GM19438 (cell line): ENCODE results near the gene CALR3.
"Not testable (repeated sequence)": the region's sequence is repeated elsewhere in the genome, so short reads cannot be mapped to it uniquely, and the experiment has no call there.

ENCODE experiments used
- ATAC-seq: cut with Tn5 transposase; IDR thresholded peaks from one replicate; pipeline ENCODE4 v1.9.1; 2021; ENCODE audit warnings: low read depth; ENCODE audit not compliant: unreplicated experiment

The CALR3 gene

GRCh38 chr19:16458391-16459341 is 37.3 kb downstream of the CALR3 start:
- ATAC-seq: no peak

DNA sequence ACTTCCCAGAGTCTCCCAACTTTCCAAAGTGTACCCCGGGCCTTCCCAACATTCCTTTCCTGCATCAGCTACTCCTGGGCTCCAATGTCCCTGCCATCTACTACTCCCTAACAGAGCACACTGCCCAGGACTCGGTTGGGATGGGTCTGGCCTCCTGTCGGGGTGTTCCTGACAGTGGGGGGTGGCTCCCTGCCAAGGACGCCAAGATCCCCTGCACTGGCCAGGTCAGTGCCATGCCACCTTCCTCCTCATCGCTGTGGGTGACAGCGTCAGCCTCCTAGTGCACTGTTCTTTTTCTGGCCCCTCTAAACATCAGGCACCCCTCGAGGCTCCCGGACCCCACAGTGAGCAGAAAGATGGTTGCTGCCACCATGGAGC is 38.0 kb downstream of the CALR3 start:
- no peak for ATAC-seq

DNA sequence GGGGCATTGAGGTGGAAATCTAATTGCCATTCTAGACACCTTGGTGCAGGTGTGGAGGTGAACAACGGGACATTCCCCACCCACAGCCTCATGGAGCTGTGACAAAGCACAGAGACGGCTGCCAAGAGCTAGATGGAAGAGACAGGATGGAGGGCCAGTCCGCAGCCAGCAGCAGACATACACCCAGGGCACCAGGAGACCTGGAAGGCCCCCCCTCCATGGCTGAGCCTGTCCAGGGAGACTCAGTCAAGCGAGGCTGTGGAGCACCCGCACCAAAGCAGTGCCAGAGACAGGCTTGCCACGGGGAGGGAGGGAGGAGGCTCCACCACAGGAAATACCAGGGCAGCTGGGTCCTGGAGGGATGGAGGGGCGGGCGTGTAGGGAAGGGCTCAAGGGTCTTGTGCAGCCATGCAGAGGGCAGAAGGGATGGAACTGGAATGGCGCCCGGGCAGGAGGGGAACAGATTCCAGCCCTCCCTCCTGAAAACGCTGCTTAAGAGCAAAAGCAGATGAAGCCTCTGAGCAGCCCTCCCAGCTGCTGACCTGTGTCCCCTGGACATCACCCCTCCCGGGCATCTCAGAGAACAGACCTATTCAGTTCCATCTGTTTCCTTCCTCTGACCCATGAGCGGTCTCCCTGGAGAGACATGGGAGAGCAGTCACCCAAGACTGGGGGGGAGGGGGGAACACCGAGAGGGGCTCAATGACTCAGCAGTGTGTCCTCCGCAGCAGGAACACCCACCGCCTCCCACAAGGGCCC is 38.6 kb downstream of the CALR3 start:
- no peak for ATAC-seq

- no peak for ATAC-seq
Measured at GRCh38 chr19:16456652-16457194, 39.2 kb downstream of the CALR3 start.

GRCh38 chr19:16455489-16455888 is 40.5 kb downstream of the CALR3 start:
- no peak for ATAC-seq

DNA sequence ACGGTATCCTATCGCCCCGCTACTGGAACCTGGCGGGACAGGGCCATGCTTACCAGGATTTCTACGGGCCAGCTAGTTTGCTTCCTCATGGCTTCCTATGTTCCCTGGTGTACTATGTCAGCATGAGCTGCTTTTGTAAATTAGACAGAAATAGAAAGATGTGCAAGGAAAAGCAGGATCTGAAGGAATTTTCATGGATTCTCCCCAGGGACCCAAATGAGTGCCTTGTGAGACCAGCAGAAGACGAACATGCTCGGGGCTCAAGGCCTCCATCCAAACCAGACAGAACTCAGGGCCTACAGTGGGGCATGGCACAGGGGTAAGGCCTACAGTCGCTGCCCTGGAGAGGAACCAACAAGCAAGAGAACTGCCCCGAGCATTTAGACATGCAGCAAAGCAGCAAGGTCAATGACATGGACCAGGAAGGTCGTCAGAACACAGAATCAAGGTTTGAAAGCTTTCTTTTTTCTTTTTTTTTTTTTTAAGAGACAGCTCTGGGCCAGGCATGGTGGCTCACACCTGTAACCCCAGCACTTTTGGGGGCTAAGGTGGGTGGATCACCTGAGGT is 41.5 kb downstream of the CALR3 start:
- ATAC-seq: no peak

DNA sequence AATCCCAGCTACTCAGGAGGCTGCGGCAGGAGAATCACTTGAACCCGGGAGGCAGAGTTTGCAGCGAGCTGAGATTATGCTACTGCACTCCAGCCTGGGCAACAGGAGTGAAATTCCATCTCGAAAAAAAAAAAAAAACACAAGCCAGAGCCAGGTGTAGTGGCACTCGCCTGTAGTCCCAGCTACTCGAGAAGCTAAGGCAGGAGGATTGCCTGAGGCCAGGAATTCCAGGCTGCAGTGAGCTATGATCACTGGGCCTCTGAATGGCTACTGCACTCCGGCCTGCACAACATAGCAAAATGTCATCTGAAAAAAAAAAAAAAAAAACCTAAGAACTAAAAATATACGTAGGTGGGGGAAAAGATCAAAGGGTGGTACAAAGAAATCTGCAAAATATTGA is 43.6 kb downstream of the CALR3 start:
- no peak for ATAC-seq

- no peak for ATAC-seq
Measured at GRCh38 chr19:16449330-16449961, 46.5 kb downstream of the CALR3 start.

- ATAC-seq: not testable (repeated sequence)
Measured at GRCh38 chr19:16448872-16449271, 47.1 kb downstream of the CALR3 start.

DNA sequence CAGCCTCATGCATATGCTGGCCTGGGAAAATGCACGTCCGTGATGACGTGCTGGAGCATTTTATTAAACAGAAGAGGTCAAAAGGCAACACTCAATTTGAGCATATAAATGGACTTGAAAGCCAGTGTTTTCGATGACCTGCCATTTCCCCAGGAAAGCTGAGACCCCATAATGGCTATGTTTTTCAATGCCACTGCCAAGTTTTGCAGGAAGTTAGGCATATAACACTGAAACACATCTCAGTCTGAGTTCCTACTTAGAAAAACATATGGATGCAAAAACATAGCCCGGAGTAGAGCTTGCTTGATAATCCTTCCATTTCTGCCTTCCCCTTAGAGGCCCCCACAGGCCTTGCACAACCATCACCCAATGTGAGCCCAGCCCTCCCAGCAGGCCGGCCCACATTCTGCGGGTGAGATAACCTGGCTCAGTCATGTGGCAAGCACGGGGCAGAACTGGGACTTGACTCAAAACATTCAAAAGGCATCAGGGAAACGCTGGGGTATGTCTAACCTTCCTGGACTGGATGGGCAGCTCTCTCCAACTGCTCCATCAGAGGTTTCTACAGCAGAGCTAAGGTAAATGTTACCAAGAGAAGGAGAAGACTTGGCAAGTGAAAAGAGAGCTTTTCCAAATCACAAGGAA is 49.1 kb downstream of the CALR3 start:
- ATAC-seq: no peak

- no peak for ATAC-seq
Measured at GRCh38 chr19:16446108-16446723, 49.8 kb downstream of the CALR3 start.

GRCh38 chr19:16445238-16446107 is 50.5 kb downstream of the CALR3 start:
- ATAC-seq: no peak

DNA sequence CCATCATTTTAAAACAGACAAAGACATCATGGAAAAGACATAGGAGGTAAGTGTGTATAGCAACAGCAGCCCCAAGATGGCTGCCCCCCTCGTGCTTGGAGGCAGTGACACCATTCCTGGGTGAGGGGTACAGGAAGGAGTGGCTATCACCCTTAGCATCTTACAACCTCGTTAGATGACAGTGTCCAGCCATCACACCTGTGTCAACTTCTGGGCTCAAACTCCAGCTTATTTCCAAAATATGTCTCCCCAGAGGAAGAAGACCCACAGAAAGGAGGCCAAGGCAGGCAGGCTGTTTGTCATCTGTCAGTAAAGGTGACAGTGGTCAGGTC is 51.7 kb downstream of the CALR3 start:
- no peak for ATAC-seq

GRCh38 chr19:16442386-16443276 is 53.3 kb downstream of the CALR3 start:
- ATAC-seq: no peak

- ATAC-seq: no peak
Measured at GRCh38 chr19:16441661-16442162, 54.3 kb downstream of the CALR3 start.

DNA sequence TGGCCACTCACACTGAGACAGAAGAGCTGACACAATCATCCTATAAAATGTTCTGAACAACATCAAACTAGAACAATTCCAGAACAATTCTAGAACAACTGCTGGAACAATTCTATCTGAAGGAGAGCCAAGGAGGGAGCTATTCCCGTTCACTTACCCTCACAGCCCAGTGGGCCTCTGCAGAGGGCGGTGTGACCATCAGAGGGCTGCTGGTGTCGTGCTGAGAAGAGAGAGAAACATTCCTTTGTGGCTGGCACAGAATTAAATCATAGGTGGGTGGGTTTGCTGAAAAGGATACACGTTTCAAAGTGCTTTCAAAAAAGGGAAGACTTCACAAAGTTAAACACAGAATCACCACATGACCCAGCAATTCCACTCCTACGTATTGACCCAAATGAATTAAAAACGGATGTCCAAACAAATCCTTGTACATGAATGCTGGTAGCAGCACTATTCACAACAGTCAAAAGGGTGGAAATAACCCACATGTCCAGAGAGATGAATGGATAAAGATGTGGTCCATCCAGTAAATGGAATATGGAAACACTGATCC is 59.1 kb downstream of the CALR3 start:
- ATAC-seq: no peak

- ATAC-seq: no peak
Measured at GRCh38 chr19:16435999-16436650, 59.8 kb downstream of the CALR3 start.
